GM12878 (cell line): ENCODE measurements around the gene HHAT. TPM values are rescaled to one million over a fixed set of nuclear protein-coding genes. Genes with fewer than 3 reads are reported as not detected.

ENCODE experiments used
- ATF3 ChIP-seq: IDR thresholded peaks from 2 replicates; pipeline ENCODE4 v1.6.1; 2011; ENCODE audit warnings: low read depth, mild to moderate bottlenecking, low read length, moderate library complexity, borderline replicate concordance; ENCODE audit errors: extremely low read depth
- BACH1 ChIP-seq: fragments of 450-650 bp; IDR thresholded peaks from 2 replicates; pipeline ENCODE4 v1.6.1; 2017; ENCODE audit warnings: mild to moderate bottlenecking, borderline replicate concordance
- BMI1 ChIP-seq: fragments of 450-650 bp; IDR thresholded peaks from 2 replicates; pipeline ENCODE4 v1.6.1; 2016; ENCODE audit warnings: mild to moderate bottlenecking, moderate library complexity, borderline replicate concordance
- CBX5 ChIP-seq: sonication (generic); IDR thresholded peaks from 2 replicates; pipeline ENCODE4 v1.6.1; 2016; ENCODE audit warnings: low read depth, moderate library complexity, mild to moderate bottlenecking, inconsistent platforms
- CEBPB ChIP-seq, 2 experiments: fragments of 150-350 bp in 1 of 2; IDR thresholded peaks; 2 replicates each; pipeline ENCODE4 v1.6.1; 2012 to 2014; ENCODE audit warnings: low read depth in 2 of 2, low read length in 2 of 2, borderline replicate concordance in 1 of 2, inconsistent platforms in 1 of 2
- CREB1 ChIP-seq: IDR thresholded peaks from 2 replicates; pipeline ENCODE4 v1.6.1; 2012; ENCODE audit warnings: low read depth, mild to moderate bottlenecking, inconsistent platforms
- DPF2 ChIP-seq: fragments of 450-650 bp; IDR thresholded peaks from 2 replicates; pipeline ENCODE4 v1.6.1; 2017; ENCODE audit warnings: mild to moderate bottlenecking
- GATAD2B ChIP-seq: fragments of 450-650 bp; conservative IDR thresholded peaks from 2 replicates; pipeline ENCODE4 v1.6.1; 2017; ENCODE audit warnings: low read depth, mild to moderate bottlenecking, moderate library complexity
- IKZF2 ChIP-seq, 2 experiments: fragments of 450-650 bp; IDR thresholded peaks; 2 replicates each; pipeline ENCODE4 v1.6.1; 2017; ENCODE audit warnings: mild to moderate bottlenecking in 2 of 2, moderate library complexity in 2 of 2
- JUND ChIP-seq: IDR thresholded peaks from 2 replicates; pipeline ENCODE4 v1.6.1; 2012; ENCODE audit warnings: low read depth, mild to moderate bottlenecking, low read length, improper control_type of control experiment, moderate library complexity
- LARP7 ChIP-seq: fragments of 450-650 bp; IDR thresholded peaks from 2 replicates; pipeline ENCODE4 v1.6.1; 2017; ENCODE audit warnings: mild to moderate bottlenecking
- MEF2A ChIP-seq: IDR thresholded peaks from 2 replicates; pipeline ENCODE4 v1.6.1; 2011; ENCODE audit warnings: low read depth, mild to moderate bottlenecking, low read length, moderate library complexity; ENCODE audit not compliant: insufficient read depth
- MLLT1 ChIP-seq: fragments of 450-650 bp; IDR thresholded peaks from 2 replicates; pipeline ENCODE4 v1.6.1; 2016; ENCODE audit warnings: mild to moderate bottlenecking
- NFYB ChIP-seq: IDR thresholded peaks from 2 replicates; pipeline ENCODE4 v1.6.1; 2011; ENCODE audit warnings: low read depth, mild to moderate bottlenecking, low read length, improper control_type of control experiment, moderate library complexity; ENCODE audit not compliant: insufficient read depth
- NR2F1 ChIP-seq: fragments of 450-650 bp; conservative IDR thresholded peaks from 2 replicates; pipeline ENCODE4 v1.6.1; 2017; ENCODE audit warnings: mild to moderate bottlenecking
- POLR2A ChIP-seq: IDR thresholded peaks from 2 replicates; pipeline ENCODE4 v1.6.1; 2011; ENCODE audit warnings: low read depth, mild to moderate bottlenecking, low read length
- POU2F2 ChIP-seq: IDR thresholded peaks from 3 replicates; pipeline ENCODE4 v1.6.1; 2011; ENCODE audit warnings: low read depth, mild to moderate bottlenecking, low read length, borderline replicate concordance
- RELB ChIP-seq: fragments of 450-650 bp; IDR thresholded peaks from 2 replicates; pipeline ENCODE4 v1.6.1; 2017; ENCODE audit warnings: low read depth, mild to moderate bottlenecking, moderate library complexity
- SKIL ChIP-seq: fragments of 450-650 bp; IDR thresholded peaks from 2 replicates; pipeline ENCODE4 v1.6.1; 2017; ENCODE audit warnings: mild to moderate bottlenecking, low read depth, inconsistent platforms; ENCODE audit not compliant: poor library complexity, severe bottlenecking
- STAT1 ChIP-seq: fragments of 450-650 bp; conservative IDR thresholded peaks from 2 replicates; pipeline ENCODE4 v1.6.1; 2014; ENCODE audit warnings: antibody characterized with exemption, mild to moderate bottlenecking
- TCF3 ChIP-seq: IDR thresholded peaks from 2 replicates; pipeline ENCODE4 v1.6.1; 2012; ENCODE audit warnings: low read depth, mild to moderate bottlenecking, low read length, borderline replicate concordance; ENCODE audit not compliant: insufficient read depth
- USF2 ChIP-seq: IDR thresholded peaks from 2 replicates; pipeline ENCODE4 v1.6.1; 2011; ENCODE audit warnings: low read depth, low read length, improper control_type of control experiment, borderline replicate concordance
- ZNF24 ChIP-seq: fragments of 450-650 bp; IDR thresholded peaks from 2 replicates; pipeline ENCODE4 v1.6.1; 2017; ENCODE audit warnings: antibody characterized with exemption, mild to moderate bottlenecking
- polyA plus RNA-seq, 11 experiments: library from polyadenylated mRNA; depleted of rRNA in 4 of 11; unstranded in 6 of 11; stranded (reverse) in 5 of 11; fragments of >200 nt; fragmentation: Nextera tagmentation in 4 of 11; fragmentation: Illumina TruSeq in 1 of 11; extraction: Ambion mirVana in 4 of 11; extraction: Trizol in 1 of 11; gene quantifications; 1 replicate in 1 of 11; 2 replicates in 10 of 11; pipeline versions ENCODE4 v1.2.1 to v1.2.3, GENCODE V29; 2011 to 2016; ENCODE audit warnings: inconsistent platforms in 2 of 11, missing spikeins in 2 of 11, low read depth in 1 of 11
- total RNA-seq, 4 experiments: library from RNA; depleted of rRNA in 3 of 4; stranded (reverse); fragments of >200 nt in 3 of 4; fragmentation: Illumina TruSeq in 1 of 4; extraction: Trizol in 1 of 4; gene quantifications; 2 replicates each; pipeline versions ENCODE4 v1.2.1 to v1.2.3, GENCODE V29; 2013 to 2021

HHAT gene
- total and polyA plus RNA-seq, 10 of the 15 experiments (the other 5 are each of a cell fraction or from before 2014, with no cell fraction given), result 1.2 to 37.6 (median 2.6) TPM

GRCh38 chr1:210394281-210394821, 65.6 kb downstream of the HHAT start (continued):
- TF ChIP-seq ATF3, result no peak
- TF ChIP-seq JUND, result peak; percentile 38; the same call in 1 of the 2 replicates
- peak; percentile 85 to 91 for TF ChIP-seq IKZF2 (IDR thresholded peaks at IDR 0.05)
- TF ChIP-seq CBX5, result no peak
- no peak for TF ChIP-seq CEBPB (IDR thresholded peaks at IDR 0.05; ENCODE audit: borderline replicate concordance in 1 of 2, low read depth in 2 of 2, low read length in 2 of 2)
- peak; percentile 77 for TF ChIP-seq MLLT1
- no peak for TF ChIP-seq USF2
- TF ChIP-seq SKIL, result peak; percentile 85
- TF ChIP-seq POLR2A, result no peak
- TF ChIP-seq RELB, result peak; percentile 77; the same call in 1 of the 2 replicates
- peak; percentile 56; the same call in 1 of the 2 replicates for TF ChIP-seq ZNF24
- TF ChIP-seq LARP7, result no peak; the same call in 1 of the 2 replicates
- TF ChIP-seq NR2F1, result peak; percentile 90
- TF ChIP-seq DPF2, result peak; percentile 91
- peak; percentile 98 for TF ChIP-seq GATAD2B
- TF ChIP-seq NFYB, result no peak
- no peak for TF ChIP-seq STAT1
- peak; percentile 61; the same call in 1 of the 2 replicates for TF ChIP-seq BMI1
- peak; percentile 81; the same call in 1 of the 2 replicates for TF ChIP-seq BACH1
- TF ChIP-seq TCF3, result no peak
- no peak for TF ChIP-seq CREB1
- TF ChIP-seq MEF2A, result no peak
- peak; percentile 70; the same call in 1 of the 3 replicates for TF ChIP-seq POU2F2
